GM23338 (cell line): Measurements from ENCODE around the gene TRMT2A.

ENCODE experiments used
- CREB1 ChIP-seq: fragments of 250-450 bp; sonication (Bioruptor Pico); IDR thresholded peaks from 2 replicates; pipeline ENCODE4 v1.5.0; 2020; ENCODE audit warnings: low read depth, mild to moderate bottlenecking, moderate library complexity
- EZH2 ChIP-seq: fragments of 200-600 bp; sonication (generic); IDR thresholded peaks from one replicate; pipeline ENCODE4 v1.8.0; 2017; ENCODE audit warnings: antibody characterized with exemption, mild to moderate bottlenecking, low read depth; ENCODE audit not compliant: unreplicated experiment
- EZH2phosphoT487 ChIP-seq: fragments of 200-600 bp; sonication (generic); IDR thresholded peaks from one replicate; pipeline ENCODE4 v1.8.1; 2018; ENCODE audit warnings: antibody characterized with exemption; ENCODE audit not compliant: unreplicated experiment
- JUNB ChIP-seq: IDR thresholded peaks from one replicate; pipeline ENCODE4 v1.6.1; 2016; ENCODE audit warnings: antibody characterized with exemption; ENCODE audit not compliant: unreplicated experiment
- NANOG ChIP-seq: IDR thresholded peaks from 2 replicates; pipeline ENCODE4 v1.6.1; 2016; ENCODE audit warnings: antibody characterized with exemption, borderline replicate concordance
- POLR2AphosphoS5 ChIP-seq: IDR thresholded peaks from 2 replicates; pipeline ENCODE4 v1.6.1; 2016; ENCODE audit warnings: antibody characterized with exemption, low read depth
- STAT1 ChIP-seq: IDR thresholded peaks from one replicate; pipeline ENCODE4 v1.6.1; 2016; ENCODE audit warnings: antibody characterized with exemption; ENCODE audit not compliant: unreplicated experiment
- ZNF114 ChIP-seq: fragments of 250-450 bp; sonication (Bioruptor Pico); IDR thresholded peaks from 2 replicates; pipeline ENCODE4 v1.5.0; 2020; ENCODE audit warnings: mild to moderate bottlenecking, moderate library complexity
- TF ChIP-seq, protein P1 (sequence below), 2 experiments: fragments of 200-600 bp in 1 of 2; sonication (generic) in 1 of 2; conservative IDR thresholded peaks; 2 replicates each; pipeline versions ENCODE4 v1.5.1 to v1.6.1; 2016 to 2017; ENCODE audit warnings: antibody characterized with exemption in 2 of 2, low read depth in 2 of 2, mild to moderate bottlenecking in 2 of 2, moderate library complexity in 1 of 2
- TF ChIP-seq, protein P2 (sequence below): IDR thresholded peaks from one replicate; pipeline ENCODE4 v1.6.1; 2018; ENCODE audit warnings: antibody characterized with exemption; ENCODE audit not compliant: unreplicated experiment

DNA sequence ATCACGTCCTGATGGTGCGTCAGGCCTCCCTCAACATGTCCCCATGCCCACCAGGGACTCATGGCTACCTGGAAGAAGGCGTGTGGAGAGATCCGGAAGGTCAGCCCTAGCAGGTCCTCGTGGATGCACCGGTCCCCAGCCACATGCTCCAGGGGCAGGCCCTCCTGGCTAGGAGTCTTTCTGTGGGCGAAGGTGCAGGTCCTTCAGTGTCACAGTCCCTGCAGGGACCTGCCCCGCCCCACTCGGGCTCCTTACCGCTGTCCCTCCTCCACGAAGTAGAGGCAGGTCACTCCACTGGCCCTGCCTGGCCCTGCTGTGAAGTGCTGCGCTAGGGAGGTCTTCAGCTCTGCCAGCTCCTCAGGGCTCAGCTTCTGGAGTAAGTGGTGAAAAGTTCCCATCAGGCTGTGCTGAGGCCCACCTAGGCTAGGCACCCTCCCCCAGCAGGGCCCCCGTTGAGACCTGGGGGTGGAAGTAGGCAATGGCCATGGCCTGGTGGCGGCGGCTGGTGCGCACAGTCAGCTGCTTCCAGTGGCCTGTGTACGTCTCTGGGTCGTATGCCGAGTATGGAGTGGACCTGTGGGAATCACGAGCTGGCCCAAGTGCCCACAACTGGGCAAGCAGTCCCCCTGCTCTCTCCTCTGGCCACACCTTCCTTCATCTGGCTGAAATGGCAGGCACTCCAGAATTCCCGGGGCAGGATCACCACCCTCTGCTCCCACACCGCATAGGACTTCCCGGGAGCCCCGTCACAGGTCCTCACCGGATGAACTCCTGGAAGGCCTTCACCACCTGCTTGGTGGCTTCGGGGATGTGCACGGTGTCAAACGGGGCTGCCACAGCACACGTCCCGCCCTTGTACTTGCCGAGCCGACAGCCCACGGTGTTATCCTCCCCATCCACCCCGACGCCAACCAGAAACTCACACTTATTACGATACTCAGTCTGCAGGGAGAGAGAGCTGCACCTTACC, 2.2 kb downstream of the TRMT2A start:
- TF ChIP-seq, protein P1, sequence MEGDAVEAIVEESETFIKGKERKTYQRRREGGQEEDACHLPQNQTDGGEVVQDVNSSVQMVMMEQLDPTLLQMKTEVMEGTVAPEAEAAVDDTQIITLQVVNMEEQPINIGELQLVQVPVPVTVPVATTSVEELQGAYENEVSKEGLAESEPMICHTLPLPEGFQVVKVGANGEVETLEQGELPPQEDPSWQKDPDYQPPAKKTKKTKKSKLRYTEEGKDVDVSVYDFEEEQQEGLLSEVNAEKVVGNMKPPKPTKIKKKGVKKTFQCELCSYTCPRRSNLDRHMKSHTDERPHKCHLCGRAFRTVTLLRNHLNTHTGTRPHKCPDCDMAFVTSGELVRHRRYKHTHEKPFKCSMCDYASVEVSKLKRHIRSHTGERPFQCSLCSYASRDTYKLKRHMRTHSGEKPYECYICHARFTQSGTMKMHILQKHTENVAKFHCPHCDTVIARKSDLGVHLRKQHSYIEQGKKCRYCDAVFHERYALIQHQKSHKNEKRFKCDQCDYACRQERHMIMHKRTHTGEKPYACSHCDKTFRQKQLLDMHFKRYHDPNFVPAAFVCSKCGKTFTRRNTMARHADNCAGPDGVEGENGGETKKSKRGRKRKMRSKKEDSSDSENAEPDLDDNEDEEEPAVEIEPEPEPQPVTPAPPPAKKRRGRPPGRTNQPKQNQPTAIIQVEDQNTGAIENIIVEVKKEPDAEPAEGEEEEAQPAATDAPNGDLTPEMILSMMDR (conservative IDR thresholded peaks at IDR 0.05; ENCODE audit: low read depth in 2 of 2): no peak
- no peak for TF ChIP-seq ZNF114 (CRISPR knock-in tag)
- TF ChIP-seq POLR2AphosphoS5: no peak
- TF ChIP-seq EZH2phosphoT487: no peak
- no peak for TF ChIP-seq EZH2
- no peak for TF ChIP-seq STAT1
- TF ChIP-seq CREB1 (CRISPR knock-in tag): no peak
- no peak for TF ChIP-seq JUNB
- no peak for TF ChIP-seq NANOG
- TF ChIP-seq, protein P2, sequence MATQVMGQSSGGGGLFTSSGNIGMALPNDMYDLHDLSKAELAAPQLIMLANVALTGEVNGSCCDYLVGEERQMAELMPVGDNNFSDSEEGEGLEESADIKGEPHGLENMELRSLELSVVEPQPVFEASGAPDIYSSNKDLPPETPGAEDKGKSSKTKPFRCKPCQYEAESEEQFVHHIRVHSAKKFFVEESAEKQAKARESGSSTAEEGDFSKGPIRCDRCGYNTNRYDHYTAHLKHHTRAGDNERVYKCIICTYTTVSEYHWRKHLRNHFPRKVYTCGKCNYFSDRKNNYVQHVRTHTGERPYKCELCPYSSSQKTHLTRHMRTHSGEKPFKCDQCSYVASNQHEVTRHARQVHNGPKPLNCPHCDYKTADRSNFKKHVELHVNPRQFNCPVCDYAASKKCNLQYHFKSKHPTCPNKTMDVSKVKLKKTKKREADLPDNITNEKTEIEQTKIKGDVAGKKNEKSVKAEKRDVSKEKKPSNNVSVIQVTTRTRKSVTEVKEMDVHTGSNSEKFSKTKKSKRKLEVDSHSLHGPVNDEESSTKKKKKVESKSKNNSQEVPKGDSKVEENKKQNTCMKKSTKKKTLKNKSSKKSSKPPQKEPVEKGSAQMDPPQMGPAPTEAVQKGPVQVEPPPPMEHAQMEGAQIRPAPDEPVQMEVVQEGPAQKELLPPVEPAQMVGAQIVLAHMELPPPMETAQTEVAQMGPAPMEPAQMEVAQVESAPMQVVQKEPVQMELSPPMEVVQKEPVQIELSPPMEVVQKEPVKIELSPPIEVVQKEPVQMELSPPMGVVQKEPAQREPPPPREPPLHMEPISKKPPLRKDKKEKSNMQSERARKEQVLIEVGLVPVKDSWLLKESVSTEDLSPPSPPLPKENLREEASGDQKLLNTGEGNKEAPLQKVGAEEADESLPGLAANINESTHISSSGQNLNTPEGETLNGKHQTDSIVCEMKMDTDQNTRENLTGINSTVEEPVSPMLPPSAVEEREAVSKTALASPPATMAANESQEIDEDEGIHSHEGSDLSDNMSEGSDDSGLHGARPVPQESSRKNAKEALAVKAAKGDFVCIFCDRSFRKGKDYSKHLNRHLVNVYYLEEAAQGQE: no peak
